Measurements from ENCODE around the gene GIT1. TPM values are rescaled to one million over a fixed set of nuclear protein-coding genes. Genes with fewer than 3 reads are reported as not detected.

GIT1 gene
- total and polyA plus RNA-seq, 2 of the 13 experiments (the other 11 are each of a cell fraction or from before 2014, with no cell fraction given): 14.2 to 30.8 TPM

GRCh38 chr17:29588562-29589411 lies 661 bp downstream of the GIT1 start (continued):
- TF ChIP-seq USF2 (IDR thresholded peaks at IDR 0.05; ENCODE audit: low read depth, low read length): no peak
- TF ChIP-seq USF2 (CRISPR knock-in tag; IDR thresholded peaks at IDR 0.05; ENCODE audit: borderline replicate concordance): no peak
- 0 out of 2 replicates have a peak, but pooled peaks have one; percentile 26 for TF ChIP-seq ZNF451 (CRISPR knock-in tag; IDR thresholded peaks at IDR 0.05)
- TF ChIP-seq NFE2L2 (IDR thresholded peaks at IDR 0.05; ENCODE audit: low read length): no peak
- 0 out of 2 replicates have a peak, but pooled peaks have one; percentile 36 for TF ChIP-seq MXD3 (CRISPR knock-in tag; IDR thresholded peaks at IDR 0.05)
- no peak for TF ChIP-seq MTERF4 (CRISPR knock-in tag; IDR thresholded peaks at IDR 0.05)
- no peak for TF ChIP-seq ZNF784 (CRISPR knock-in tag; IDR thresholded peaks at IDR 0.05; ENCODE audit: borderline replicate concordance)
- no peak for TF ChIP-seq ZNF567 (CRISPR knock-in tag; IDR thresholded peaks at IDR 0.05; ENCODE audit: borderline replicate concordance)
- no peak for TF ChIP-seq U2AF2 (IDR thresholded peaks at IDR 0.05; ENCODE audit: low read depth, low read length)
- peak; percentile 25; the same call in 1 of the 2 replicates for TF ChIP-seq SPEN (CRISPR knock-in tag; IDR thresholded peaks at IDR 0.05; ENCODE audit: low read depth)
- no peak for TF ChIP-seq ZNF672 (CRISPR knock-in tag; IDR thresholded peaks at IDR 0.05)
- TF ChIP-seq GABPB1 (CRISPR knock-in tag; IDR thresholded peaks at IDR 0.05): peak; percentile 41; the same call in 1 of the 2 replicates
- TF ChIP-seq ZNF207 (IDR thresholded peaks at IDR 0.05; ENCODE audit: borderline replicate concordance): no peak
- no peak for TF ChIP-seq AHDC1 (CRISPR knock-in tag; IDR thresholded peaks at IDR 0.05; ENCODE audit: borderline replicate concordance)
- TF ChIP-seq ZNF574 (CRISPR knock-in tag; IDR thresholded peaks at IDR 0.05): 0 out of 2 replicates have a peak, but pooled peaks have one; percentile 5
